ENCODE data around the gene ERO1B.

DNA sequence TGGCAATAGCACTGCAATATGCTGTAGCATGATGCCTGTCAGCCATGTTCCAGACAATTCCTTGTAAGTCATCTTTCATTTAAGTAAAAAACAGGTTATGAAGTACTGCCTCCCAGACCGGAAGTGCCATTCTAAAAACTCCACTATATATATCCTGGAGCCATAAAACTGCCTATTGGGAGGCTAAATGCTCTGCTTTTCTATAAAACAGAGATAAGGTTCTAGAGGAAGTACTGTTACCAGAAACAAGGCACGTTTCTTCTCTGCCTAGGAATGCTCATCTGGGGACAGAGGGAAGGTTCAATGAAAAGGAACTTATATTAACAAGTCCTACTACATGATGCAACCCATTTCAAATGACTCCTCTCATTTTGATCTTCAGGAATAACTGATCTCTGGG is 72.6 kb downstream of the ERO1B start:
- TF ChIP-seq CTCF (IDR thresholded peaks at IDR 0.05) (no peak), POLR2AphosphoS5 (IDR thresholded peaks at IDR 0.05) (no peak)
